Kidney glomerular epithelial cell (primary cell): Measurements from ENCODE around the gene FGFRL1.
"Not testable (repeated sequence)": the region's sequence is repeated elsewhere in the genome, so short reads cannot be mapped to it uniquely, and the experiment has no call there.

Experiments
- DNase-seq: peaks from one replicate; lab custom pipeline; 2025; lab: John Stamatoyannopoulos, UW

The FGFRL1 gene

DNA sequence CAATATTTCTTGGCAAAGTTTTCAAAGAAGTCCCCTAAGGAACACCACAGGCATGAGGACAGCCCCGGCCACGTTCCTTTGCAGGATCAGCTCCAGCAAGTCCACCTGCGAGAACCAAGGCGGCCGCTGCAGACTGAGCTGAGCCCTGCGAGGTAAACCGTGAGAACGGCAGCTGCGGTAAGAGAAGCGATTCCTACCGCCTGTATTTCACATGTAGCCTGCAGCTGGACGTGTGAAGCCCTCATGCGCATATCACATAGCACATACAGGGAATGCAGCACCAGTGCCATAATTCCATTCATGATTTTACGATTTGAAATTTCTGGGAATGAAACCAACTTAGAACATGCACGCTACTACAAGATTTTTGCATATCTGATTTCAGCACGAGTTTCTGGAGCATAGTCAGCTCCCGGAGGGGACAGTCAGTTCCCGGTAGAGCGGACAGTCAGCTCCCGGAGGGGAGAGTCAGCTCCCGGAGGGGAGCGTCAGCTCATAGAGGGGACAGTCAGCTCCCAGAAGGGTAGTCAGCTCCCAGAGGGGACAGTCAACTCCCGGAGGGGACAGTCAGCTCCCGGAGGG is 41.7 kb downstream of the FGFRL1 start:
- no peak for DNase-seq

- not testable (repeated sequence) for DNase-seq
Measured at GRCh38 chr4:1053891-1054290, 42.5 kb downstream of the FGFRL1 start.

- not testable (repeated sequence) for DNase-seq
Measured at GRCh38 chr4:1054696-1055242, 43.3 kb downstream of the FGFRL1 start.

GRCh38 chr4:1055243-1055701 is 43.8 kb downstream of the FGFRL1 start:
- not testable (repeated sequence) for DNase-seq

- DNase-seq = no peak
Measured at GRCh38 chr4:1055721-1056590, 44.5 kb downstream of the FGFRL1 start.

DNA sequence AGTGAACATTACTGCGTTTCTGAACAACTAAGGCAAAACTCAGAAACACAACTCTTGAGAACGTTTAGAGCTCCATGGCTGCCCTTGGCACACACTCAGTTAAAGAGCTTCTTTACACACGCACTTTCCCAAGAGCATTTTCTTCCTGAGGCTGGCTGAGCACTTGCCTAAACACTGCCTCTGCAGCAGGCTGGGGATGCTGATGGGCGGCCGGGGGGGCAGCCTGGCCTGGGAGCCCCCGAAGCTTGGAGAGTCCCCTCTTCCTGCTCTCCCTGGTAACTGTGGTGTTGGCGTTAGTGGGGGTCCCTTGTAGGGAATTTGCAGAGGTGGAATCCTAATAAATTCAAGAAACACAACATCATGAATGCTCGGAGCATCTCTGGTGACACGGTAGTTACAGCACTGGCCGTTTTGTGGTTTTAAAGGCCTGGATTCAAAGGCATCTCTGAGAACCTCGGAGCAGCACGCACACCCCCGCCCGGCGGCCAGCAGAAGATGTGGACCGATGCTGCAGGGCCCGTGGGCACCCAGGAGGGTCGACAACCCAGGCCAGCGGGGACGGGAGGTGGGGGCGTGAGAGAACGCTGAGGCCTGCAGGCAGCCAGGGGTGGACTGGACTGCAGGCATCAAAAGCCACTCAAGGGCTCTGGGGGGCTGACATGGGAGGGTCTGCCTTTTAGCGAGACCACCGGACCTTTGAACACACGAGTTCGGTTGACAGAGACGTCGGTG is 45.4 kb downstream of the FGFRL1 start:
- DNase-seq = no peak

DNA sequence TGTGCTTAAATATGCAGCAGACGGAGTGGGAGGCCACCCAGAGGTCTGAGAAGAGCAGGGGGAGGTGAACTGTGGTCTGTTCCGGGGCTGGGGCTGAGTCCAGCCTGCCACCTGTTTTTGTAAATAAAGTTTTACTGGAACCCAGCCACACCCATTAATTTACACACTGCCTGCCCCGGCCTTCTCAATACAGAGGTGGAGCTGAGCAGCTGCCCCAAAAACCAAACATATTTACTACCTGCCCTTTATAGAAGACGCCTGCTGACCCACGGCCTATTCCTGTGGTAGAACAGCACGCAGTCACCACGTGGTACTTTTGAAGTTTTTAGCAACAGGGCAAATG is 45.9 kb downstream of the FGFRL1 start:
- no peak for DNase-seq

DNA sequence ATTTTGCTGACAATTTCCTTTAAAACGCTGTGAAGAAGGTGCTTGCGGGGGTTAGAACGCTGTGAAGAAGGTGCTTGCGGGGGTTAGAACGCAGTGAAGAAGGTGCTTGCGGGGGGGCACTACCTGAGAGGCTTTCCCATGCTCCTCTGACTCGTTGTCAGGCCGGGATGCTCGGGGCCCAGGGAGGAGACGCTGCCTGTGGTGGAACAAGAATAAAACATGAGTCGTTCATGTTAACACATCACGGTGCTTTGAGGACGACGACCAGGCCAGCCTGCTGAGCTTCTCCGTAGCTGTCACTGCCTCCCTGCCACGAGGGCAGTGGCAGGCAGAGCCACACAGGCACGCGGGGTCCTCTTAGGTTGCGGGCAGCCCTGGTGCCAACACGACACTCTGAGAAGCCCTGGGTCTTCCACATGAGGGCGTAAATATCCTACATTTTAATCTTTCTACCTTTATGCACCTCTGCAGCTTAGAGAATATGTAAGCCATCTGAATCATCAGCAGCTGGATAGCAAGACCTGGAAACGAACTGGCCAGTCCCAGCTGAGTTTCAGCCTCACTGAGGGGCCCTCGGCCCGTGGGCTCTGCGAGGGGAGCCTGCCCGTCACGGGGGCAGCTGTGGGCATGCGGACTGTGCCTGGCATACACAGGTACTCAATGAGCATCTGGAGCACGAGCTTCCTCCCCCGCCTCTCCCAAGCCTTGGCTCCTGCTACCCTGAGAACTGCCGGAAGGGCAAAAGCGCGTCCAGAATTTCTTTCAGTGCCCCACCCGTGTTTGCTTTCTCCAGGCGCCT is 47.0 kb downstream of the FGFRL1 start:
- no peak for DNase-seq

DNA sequence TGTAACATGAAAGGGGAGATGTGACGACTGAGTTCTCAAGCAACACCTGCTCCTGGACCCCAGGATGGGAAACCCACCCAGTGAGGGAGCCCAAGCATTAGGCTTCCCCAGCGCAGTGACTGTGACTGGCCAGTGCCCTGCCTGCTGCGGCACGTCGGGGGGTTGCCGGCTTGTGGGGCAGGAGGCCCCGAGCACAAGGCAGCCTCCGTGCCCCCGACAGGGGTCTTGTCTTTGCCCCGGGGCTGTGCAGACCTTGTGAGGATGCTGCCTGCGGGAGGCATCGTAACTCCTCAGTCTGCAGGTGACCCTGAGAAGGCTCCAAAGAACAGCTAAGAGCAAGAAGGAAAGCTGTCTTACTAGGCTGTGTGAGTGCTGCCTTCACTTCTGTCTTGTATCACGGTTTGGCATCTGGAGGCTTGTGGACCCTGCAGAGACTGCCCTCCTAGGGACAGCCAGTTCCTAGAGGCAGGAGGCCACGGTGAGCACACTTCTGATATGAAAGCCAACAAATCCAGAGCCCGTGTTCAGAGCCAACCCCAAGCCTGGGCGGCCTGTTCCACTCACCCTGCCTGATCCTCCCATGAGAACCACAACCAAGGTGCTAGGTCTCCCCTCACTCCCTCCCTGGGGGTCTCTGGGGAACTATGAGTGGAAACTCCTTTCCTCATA is 47.7 kb downstream of the FGFRL1 start:
- no peak for DNase-seq

DNA sequence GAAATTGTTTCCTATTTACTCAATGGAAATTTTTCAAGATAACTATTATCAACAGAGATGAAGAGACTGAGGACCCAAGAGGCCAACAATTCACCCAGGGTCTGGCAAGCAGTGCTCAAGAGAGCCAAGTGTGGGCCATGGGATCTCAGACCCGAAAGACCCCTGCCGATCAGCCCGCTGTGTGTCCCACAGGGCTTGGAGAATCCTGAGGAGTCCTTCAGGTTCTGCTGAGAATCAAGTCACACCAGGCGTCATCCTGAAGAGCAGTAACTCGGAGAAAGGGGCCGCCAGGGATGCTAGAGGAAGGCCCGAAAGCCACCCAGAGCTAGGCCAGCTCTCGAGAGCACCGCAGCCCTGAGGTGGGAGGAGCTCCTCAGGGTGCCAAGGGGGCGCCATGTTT is 48.7 kb downstream of the FGFRL1 start:
- DNase-seq = no peak

DNA sequence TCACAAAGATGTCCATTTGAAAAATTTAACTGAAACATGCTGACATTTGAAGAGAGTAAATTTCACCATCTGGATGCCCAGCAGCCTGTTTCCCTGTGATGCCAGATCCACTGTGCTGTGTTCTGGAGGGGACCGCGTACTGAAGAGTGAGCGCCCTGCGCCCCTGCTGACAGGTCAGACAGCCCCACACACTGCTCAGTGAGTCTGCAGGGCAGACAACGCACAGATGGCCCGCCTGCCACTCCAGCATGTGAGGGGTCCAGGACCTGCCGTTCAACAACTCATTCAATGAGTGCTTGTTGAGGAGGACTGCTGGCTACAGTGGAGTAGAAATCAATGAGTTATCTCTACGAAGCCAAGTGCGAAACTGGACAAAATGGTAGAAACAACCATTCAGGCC is 49.2 kb downstream of the FGFRL1 start:
- no peak for DNase-seq

DNA sequence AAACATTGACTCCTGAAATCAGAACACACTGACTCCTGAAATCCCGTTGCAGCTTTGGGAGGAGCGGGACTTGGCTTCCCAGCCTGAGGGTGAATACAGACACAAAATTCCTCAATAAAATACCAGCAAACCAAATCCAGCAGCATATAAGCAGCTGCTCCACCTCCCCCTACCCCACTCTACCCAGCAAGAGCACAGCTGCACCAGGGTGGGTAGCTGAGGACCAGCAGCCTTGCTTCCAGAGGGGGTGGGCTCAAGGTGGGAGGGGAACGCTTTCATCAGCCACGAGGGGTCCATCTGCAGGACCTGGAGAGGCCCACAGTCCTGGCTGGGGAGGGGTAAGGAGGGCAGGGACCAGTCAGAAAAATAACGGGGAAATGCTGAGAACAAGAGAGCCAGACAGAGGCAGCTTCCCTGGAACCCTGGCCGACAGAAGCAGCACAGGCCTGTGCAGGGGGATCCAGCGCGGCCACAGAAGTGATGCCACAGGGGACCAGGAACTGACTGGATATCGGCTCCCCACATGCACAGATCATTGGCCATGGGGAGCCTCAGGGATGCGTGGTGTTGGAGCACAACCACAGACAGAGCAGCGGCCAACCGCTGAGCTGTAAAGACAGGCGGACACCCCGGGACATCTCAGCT is 49.8 kb downstream of the FGFRL1 start:
- no peak for DNase-seq

- no peak for DNase-seq
Measured at GRCh38 chr4:1061760-1062159, 50.3 kb downstream of the FGFRL1 start.

- DNase-seq = no peak
Measured at GRCh38 chr4:1062419-1062818, 51.0 kb downstream of the FGFRL1 start.

DNA sequence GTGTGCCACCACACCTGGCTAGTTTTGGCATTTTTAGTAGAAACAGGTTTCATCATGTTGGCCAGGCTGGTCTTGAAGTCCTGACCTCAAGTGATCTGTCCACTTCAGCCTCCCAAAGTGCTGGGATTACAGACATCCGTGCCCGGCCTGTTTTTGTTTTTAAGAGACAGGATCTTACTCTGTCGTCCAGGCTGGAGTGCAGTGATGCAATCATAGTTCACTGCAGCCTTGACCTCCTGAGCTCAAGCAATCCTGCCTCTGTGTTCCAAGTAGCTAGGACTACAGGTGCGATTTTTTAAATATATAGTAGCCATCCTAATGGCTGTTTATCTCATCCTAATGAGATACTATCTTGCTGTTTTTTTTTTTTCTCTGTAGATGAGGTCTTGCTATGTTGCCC is 54.3 kb downstream of the FGFRL1 start:
- DNase-seq = no peak

DNA sequence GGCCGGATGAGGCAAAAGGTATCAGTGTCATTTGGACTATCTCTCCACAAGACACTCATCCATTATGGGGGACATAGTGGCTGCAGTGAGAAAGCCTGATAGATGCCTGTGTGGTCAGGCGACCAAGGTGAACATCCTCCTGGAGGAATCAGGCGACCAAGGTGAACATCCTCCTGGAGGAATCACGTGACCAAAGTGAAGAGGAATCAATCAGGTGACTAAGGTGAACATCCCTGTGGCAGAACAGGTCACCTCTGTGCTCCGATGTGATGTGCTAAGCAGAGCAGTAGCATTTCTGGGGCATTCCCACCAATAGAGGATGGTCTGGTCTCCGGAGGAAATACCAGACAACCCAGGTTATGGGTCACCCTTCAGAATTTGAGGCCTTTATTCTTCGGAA is 58.0 kb downstream of the FGFRL1 start:
- DNase-seq = no peak

DNA sequence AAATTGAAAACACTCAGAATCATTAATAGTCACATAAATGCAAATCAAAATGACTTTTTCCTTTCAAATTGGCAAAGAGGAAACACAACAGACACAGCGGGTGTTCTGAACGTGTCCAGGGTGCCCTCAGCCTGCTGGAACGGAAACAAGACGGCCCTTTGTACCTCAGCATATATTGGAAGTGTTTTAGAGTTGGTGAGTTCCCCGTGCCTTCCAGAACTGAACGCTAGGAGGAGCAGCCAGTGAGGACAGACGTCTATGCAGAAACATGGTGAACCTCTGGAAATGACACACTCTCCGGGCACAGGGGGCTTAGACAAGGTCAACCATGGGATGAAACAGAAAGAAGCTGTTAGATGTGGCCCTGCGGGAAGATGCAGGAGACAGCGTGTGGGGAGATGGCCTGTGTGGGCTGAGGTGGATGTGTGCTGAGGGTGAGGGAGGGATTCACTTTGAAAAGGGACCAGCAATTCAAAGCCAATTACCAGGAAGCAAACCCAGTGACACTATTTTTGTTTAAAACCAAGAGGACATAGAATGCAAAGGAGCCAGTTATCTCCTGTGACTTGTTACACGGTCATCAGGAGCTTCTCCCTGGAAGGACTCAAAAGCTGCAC is 61.5 kb downstream of the FGFRL1 start:
- peak; percentile 78 for DNase-seq

- DNase-seq = no peak
Measured at GRCh38 chr4:1074077-1074476, 62.7 kb downstream of the FGFRL1 start.

- DNase-seq = no peak
Measured at GRCh38 chr4:1075225-1075624, 63.8 kb downstream of the FGFRL1 start.
